GM19025 (cell line): ENCODE results near the gene BNIP2.
"Not testable (repeated sequence)": the region's sequence is repeated elsewhere in the genome, so short reads cannot be mapped to it uniquely, and the experiment has no call there.

Experiments used
- ATAC-seq: cut with Tn5 transposase; IDR thresholded peaks from one replicate; pipeline ENCODE4 v1.9.1; 2021; ENCODE audit warnings: mild to moderate bottlenecking, low read depth, moderate library complexity; ENCODE audit not compliant: unreplicated experiment

The BNIP2 gene

GRCh38 chr15:59688782-59689625 lies at the start of gene BNIP2:
BNIP2 (minus strand) TSS chr15:59689320; CDS start chr15:59682457, 6,863 bp downstream.
- peak; percentile 83 for ATAC-seq

DNA sequence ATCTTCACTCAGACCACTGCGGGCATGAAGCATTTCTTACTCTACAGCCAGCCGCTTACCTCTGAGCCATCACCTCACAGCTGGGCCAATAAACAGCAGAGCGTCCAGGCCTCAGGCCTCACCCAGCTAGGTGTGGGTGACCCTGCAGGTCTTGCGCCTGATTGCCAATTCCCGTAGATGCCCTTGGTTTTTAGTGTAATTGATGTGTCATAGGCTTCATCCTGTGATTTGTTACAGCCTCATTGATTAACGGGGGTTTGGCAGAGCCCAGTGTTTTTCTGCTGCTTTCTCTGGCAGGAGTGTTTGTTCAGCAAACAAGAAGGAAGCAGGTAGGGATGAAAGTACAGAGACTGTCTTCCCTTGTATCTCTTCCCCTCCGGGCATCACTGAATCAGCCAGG lies 49.6 kb upstream of the BNIP2 start:
- ATAC-seq: no peak

DNA sequence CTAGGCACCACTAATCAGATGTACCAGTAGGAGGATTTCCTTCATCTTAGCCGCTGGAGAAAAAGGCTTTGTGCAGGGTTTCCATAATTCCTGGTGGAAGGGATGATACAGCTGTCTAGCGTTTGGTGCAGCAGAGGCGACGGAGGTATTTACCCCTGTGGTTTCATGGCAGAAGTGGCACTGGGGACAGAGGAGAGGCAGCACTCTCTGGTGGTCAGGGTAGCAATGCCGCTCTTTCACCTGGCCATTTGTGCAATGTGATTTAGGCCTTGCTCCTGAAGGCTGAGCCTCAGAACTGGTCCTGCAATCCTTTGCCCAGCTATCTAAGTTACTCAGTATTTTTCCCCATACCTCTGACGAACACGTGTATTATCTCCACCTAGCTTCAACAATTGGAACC lies 47.1 kb upstream of the BNIP2 start:
- no peak for ATAC-seq

DNA sequence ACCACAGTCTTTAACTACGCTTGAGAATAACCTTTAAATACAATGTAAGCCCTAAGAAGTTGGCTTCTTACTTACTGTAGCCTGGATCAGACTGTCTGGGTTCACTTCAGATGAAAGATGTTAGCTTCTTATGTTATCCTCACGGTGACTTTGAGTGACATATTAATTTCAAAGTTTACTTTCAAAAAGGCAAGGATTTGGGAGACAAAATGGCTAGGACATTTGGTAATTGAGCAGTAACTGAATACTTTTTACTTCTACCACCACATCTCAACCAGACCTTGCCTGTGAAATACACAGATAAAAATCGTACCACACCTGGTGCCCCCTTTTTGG lies 36.0 kb upstream of the BNIP2 start:
- no peak for ATAC-seq

DNA sequence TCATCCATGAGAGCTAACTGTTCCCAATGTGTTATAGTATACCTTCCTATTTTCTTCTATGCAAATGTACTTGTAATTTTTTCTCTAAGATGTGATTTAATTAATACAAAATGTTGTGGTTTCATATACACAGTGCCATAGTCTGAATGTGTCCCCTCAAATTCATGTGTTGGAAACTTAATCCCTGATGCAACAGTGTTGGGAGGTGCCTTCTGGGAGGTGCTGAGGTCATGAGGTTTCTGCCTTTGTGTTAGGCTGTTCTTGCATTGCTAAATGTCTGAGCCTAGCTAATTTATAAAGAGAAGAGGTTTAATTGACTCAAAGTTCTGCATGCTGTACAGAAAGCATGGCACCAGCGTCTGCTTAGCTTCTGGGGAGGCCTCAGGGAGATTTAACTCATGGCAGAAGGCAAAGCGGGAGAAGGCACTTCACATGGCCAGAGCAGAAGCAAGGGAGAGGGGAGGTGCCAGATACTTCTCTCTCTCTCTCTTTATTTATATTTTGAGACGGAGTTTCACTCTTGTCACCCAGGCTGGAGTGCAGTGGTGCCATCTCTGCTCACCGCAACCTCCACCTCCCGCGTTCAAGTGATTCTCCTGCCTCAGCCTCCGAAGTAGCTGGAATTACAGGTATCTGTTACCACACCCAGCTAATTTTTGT lies 34.7 kb upstream of the BNIP2 start:
- no peak for ATAC-seq

- ATAC-seq: no peak
Observed at GRCh38 chr15:59722476-59722875, 33.4 kb upstream of the BNIP2 start.

GRCh38 chr15:59722037-59722436 lies 32.9 kb upstream of the BNIP2 start:
- no peak for ATAC-seq

DNA sequence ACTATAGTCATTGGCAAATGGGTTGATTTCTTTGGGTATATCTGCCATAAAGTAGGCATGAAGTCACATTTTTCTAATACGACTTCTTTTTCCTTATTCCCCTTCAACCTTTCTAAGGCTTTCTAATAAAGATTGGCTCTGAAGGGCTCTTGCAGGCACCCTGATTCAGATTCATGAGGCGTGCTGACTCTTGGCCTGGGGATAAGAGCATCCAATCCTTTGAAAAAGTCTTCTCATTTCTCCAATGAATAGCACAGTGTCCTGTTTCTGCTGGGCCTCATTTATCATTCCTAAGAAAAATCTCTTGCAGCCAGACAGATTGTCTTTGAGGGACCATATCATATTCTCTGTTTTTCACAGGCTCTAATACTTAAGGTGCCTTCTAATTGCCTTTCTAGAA lies 32.3 kb upstream of the BNIP2 start:
- no peak for ATAC-seq

DNA sequence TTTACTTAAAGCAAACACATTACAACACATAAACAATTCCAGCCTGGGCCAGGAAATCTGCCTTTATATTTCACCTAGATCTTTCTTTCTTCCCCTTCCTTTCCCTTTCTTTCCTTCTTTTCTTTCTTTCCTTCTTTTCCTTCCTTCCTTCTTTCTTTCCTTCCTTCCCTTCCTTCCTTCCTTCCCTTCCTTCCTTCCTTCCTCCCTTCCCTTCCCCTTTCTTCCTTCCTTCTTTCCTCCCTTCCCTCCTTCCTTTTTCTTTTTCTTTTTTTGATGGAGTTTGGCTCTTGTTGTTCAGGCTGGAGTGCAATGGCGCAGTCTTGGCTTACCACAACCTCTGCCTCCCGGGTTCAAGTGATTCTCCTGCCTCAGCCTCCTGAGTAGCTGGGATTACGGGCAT lies 24.1 kb upstream of the BNIP2 start:
- ATAC-seq: no peak

DNA sequence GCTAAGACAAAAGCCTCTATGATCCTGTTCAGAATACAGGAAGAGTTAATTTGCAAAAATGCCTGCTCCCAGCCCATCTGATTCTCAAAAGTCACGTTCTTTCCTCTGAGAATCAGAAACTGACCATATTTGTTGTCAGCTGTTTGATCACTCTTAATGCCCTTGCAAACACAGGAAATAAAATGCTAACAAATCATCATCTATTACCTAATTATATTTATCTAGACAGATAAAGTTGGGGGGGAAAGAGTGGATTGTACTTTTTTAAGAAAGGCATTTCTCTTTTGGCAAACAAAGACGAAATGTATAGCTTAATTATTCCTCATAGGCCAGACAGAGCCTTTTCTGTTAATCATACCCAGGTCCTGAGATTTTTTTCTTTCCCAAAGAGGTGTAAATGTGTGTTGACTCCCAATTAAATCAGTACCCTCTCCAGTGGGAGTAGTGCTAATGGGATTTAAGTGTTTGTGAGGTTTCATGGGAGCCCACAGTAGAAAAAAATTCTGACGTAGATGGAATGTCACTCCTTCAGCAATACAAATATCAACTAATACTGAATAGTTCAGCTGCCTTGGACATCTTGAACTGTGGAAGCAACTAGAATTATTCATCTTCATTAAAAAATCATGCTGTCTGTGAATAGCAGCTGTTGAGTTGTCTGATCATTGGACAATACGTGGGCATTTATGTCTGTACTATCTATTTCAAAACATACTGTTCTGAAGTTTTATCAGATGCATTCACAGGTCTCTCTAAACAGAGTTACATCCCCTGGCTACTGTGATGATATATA lies 22.5 kb upstream of the BNIP2 start:
- ATAC-seq: no peak

DNA sequence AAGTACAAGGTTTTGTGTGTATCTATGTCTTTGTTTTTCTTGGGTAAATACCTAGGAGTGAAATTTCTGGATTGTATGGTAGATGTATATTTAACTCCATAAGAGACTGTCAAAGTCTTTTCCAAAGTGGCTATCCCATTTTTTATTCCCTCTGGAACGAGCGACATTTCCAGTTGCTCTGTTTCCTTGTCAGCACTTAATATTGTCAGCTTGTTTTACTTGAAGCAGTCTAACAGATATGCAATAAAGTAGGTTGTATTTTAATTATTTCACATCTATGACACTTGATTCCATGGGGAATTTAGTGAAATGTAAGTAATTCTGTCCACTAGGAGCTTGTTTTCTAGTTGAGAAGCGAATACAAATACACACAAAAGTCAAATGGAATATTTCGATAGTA lies 18.5 kb upstream of the BNIP2 start:
- no peak for ATAC-seq

DNA sequence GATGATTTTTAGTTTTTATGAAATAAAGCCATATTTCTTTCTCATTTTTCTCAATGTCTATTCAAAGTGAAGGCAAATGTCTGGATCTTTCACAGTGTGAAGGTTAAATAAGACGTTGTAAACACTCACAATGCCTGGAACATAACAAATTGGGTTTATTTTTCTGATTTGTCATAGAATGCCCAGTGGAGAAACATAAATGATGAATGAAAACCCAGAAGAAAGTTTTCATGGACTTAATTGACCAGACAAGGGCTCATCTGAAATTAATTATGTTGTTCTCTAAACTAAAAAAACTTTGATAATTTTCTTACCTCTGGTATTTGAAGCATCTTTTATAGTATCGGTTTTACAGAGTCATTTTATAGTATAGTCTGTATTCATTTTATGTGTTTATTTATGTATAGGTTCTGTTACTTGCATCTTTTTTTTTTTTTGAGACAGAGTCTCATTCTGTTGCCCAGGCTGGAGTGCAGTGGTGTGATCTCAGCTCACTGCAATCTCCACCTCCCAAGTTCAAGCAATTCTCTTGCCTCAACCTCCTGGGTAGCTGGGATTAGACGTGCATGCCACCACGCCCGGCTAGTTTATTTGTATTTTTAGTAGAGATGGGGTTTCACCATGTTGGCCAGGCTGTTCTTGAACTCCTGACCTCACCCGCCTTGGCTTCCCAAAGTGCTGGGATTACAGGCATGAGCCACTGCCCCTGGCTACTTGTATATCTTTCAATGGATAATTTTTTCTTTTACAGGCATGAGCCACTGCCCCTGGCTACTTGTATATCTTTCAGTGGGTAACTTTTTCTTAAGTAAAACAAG lies 15.1 kb upstream of the BNIP2 start:
- ATAC-seq: no peak

GRCh38 chr15:59702351-59702750 lies 13.2 kb upstream of the BNIP2 start:
- ATAC-seq: no peak

DNA sequence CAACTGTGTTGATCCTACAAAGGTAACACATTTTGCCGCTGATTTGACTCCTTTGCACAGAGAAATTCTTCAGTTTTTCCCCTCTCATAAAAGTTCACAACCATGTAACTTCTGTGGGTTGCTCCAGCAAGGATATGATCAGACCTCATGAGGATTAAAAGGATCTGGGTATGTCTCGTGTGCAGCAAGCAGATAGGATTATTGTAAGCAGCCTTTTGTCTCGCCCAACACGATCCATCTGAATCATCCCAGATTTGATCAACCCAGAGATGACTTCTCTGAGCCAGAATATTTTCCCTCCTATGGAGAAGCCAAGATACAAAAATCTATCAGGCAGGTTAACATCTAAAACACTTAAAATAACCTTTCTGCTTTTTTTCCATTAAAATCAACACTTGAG lies 12.8 kb upstream of the BNIP2 start:
- no peak for ATAC-seq

GRCh38 chr15:59699810-59700431 lies 10.8 kb upstream of the BNIP2 start:
- ATAC-seq: no peak

- ATAC-seq: not testable (repeated sequence)
Observed at GRCh38 chr15:59698065-59698464, 8.9 kb upstream of the BNIP2 start.

DNA sequence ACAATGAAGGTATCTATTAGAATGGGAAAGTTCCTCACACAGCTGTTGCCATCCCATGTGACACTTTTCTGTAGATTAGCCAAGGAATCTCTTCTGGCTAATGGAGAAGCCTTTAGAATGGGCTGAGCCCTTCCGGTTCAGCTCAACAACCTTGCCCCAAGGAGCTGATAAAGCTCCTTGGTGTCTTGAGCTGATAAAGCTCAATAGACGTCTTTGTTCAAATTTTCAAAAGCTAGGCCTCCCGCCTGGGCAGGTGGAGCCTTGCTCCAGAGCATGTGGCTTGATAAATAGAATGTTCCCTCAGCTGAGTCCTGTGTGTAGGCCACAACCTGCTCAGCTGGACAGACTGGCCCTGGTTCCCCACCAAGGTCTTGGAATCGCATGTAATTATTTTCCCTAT lies 7.2 kb upstream of the BNIP2 start:
- ATAC-seq: no peak

DNA sequence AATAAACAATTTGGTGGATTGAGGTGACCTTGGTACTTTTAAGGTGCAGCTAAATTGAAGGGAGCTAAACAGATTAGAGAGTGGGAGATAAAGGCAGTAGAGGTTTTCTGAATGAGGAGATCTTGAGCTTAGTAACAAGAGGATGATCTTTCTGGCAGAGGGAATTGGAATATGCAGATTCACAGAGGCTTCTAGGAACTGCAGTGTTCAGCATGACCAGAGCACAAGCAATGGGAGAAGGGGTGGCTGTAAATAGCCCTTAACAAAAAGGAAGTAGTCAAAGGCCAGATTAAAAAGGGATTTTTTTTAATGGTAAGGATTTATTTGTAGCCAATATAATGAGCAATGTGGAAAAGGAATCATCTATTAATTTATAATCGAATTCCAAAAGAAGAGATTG lies 5.7 kb upstream of the BNIP2 start:
- no peak for ATAC-seq

GRCh38 chr15:59691194-59691805 lies 2.2 kb upstream of the BNIP2 start:
- no peak for ATAC-seq
